Frontal cortex (tissue), 4 donors: ENCODE data around the gene PSMD4. TPM values are rescaled to one million over a fixed set of nuclear protein-coding genes. Genes with fewer than 3 reads are reported as not detected.
"Not testable (repeated sequence)": the region's sequence is repeated elsewhere in the genome, so short reads cannot be mapped to it uniquely, and the experiment has no call there.

Source experiments
- DNase-seq, 2 donors: peaks; one replicate each; pipeline ENCODE4 v3.0.0; 2012; ENCODE audit warnings: low spot score in 2 of 2
- FAIRE-seq: peaks from 2 replicates; lab custom pipeline; 2012; peaks lifted over from hg19 to GRCh38; lab: Jason Lieb, UNC
- total RNA-seq: library from RNA; depleted of rRNA; stranded (reverse); fragments of >200 nt; gene quantifications from one replicate; pipeline ENCODE4 v1.2.3, GENCODE V29; 2014
- donor health status: control.
- donor health status: control.
- donor health status: control.

Gene PSMD4
- total RNA-seq, 1 donor from 2014 or later: 110 TPM

DNA sequence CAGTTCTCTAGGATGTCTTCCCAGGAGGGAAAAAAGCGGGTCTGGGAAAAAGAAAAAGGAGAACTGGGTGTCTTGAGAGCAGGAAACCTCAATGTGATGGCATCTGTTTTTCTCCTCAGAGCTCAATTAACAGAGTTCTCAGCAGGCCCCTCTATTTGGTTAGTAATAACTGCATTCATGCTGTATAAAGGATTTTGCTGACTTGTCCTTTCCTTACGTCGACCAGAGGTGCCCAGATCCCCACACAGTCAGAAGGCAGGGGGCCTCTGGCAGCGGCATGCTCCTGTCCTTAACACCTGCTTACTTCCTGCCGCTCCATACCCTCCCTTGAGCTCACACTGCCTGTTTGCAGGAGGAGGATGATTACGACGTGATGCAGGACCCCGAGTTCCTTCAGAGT lies 12.3 kb downstream of the PSMD4 start:
- DNase-seq (no peak), FAIRE-seq (no peak)

DNA sequence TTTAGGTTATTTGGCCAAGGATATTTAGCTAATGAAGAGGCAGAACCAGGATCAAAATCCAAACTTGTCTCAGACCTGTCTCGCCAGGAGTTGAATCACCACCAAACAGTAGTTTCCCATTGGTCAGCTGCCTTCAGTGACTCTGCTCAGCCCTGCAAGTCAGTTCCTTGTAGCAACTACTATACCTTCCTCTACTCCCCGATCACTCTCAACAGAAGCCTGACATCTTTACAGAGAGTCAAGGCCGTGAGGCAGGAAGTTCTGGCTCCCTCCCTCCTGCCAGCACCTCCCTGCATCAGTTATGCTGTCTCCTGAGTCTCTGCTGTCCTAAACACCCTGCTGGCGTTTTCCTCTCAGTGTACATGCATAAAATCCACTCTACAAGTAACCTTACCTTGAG lies 13.2 kb downstream of the PSMD4 start:
- FAIRE-seq (no peak), DNase-seq (no peak)

DNA sequence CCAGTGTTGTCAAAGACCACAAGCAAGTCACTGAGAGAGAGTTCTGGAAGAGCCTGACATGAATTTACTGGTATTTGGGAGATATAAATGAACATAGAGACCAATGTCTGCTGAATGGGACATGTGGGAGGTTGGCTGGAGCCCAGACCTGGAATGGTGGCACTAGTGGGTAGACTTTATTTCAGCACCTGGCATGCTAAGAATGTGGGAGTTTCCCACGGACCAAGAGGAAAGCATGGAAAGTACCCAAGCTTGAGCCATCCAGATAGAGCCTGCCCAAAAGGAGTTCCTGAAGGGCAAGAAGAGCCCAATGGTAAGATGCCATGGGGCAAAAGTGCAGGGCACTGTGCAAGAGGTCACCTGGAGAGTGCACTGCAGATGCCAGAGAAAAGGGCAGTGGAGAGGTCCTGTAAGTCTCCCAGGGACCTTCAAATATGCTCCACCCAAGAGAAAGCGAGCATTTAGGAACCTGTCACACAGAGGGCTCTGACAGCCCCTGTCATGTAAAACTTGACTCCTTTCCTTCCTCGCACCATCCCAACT lies 19.5 kb downstream of the PSMD4 start:
- no peak for FAIRE-seq
- no peak for DNase-seq

DNA sequence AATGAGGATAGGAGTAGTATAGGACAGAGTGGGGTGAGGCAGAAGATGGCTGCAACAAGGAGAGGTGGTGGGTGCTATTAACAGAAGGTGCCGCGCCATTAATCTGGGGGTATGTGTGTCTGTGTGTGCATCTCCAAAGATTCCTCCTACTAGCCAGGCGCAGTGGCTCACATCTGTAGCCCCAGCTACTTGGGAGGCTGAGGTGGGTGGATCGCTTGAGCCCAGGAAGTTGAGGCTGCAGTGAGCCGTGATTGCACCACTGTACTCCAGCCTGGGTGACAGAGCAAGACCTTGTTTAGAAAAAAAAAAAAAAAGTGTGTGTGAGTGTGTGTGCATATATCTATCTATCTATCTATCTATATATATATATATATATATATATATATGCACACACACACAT lies 20.8 kb downstream of the PSMD4 start:
- not testable (repeated sequence) for FAIRE-seq, DNase-seq

DNA sequence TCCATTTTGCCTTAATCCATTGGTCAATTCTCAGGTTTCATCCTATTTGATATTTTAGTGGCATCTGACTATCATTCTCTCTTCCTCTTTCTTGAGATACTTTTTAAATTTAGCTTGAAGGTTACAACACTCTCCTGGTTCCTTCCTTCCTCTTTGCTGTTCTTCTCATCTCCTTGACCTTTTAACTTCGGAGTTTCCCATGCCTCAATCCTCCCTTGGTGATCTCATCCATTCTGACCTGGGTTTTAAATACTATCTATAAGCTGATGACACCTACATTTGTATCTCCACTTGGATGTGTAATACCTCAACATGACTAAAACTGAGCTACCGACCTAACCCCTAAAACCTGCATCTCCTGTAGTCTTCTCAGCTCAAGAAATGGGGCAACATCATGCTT lies 22.7 kb downstream of the PSMD4 start:
- FAIRE-seq (no peak), DNase-seq (no peak)

DNA sequence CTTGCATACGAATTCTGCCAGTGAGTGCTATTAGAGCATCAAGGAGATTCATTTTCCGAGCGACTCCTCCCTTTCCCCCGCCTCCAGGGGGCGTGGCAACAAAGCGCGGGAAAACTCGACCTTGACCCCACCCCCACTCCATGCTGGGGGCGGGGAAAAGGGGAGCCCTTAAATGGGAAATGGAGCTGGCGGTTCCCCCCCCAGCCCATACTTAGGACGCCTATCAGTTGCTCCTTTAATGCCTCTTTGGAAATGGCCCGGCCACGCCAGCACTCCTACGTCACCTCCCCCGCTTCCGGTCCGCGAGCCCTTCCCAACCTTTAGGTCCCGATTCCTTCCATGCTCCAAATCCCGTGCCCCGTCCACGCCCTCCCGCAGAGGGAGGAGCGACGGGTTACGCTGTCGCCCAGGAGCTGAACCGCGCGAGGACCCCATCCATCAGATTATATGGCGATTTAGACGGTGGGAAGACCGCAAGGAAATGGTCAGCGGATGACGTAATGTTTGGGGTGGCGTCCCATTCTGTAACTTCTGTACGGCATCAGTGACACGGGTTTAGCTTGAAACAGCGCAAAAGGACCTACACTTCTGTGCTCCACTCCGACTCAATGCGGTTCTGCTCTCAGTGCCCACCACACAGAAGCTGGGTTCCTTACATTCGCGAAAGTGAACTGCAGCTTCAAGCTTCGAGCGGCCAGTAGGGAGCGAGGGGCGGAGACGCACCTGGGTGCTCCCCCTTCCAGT lies 26.9 kb downstream of the PSMD4 start:
- peak; percentile 88 to 93 for DNase-seq
- peak; percentile 6 for FAIRE-seq

DNA sequence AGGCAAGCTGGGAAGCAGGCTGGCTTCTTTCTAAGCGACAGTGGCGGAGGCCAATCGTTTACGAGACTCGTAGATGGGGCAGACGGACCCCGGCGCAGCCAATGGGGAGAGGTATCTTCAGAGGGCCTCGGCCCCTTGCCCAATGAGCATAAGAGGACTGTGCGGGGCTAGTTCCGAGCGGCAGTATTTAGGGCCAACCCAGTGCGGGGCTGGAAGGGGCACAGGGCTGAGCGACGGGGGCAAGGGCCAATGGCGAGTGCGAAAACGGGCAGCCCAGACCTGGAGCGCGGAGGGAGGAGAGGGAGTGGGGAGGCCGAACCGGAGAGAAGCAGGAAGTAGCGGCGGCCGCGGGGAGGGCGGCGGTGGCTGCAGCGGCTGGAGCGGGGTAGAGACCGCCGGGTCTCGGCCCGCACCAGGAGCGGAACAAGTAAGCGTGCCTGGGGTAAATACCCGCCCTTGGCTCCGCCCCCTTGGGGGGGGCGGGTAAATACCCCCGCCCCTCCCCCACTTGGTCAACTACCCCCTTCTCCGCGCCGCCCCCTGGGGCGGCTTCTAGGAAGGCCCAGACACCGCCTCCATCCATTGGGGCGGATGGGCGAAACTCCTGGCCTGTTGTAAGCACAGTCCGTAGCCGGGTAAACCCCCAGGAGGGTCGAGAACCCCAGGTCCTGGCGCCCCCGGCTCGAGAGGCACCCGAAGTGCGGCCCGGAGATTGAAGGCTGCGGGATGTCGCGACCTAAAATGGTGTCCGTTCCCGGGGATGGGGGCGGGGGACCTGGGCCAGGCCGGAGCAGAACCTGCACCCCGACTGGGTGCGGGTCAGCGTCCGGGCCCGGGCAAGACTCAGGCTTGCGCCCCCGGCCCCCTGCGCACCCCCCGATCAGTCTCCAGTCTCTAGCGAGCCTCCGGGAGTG lies 27.7 kb downstream of the PSMD4 start, which contains the start of gene ZNF687:
Gene ZNF687, plus strand, starts transcription at position 331 of the 914 bp plus-strand sequence. CDS start 3,993 bp downstream, outside the sequence.
- FAIRE-seq: peak; percentile 88

DNA sequence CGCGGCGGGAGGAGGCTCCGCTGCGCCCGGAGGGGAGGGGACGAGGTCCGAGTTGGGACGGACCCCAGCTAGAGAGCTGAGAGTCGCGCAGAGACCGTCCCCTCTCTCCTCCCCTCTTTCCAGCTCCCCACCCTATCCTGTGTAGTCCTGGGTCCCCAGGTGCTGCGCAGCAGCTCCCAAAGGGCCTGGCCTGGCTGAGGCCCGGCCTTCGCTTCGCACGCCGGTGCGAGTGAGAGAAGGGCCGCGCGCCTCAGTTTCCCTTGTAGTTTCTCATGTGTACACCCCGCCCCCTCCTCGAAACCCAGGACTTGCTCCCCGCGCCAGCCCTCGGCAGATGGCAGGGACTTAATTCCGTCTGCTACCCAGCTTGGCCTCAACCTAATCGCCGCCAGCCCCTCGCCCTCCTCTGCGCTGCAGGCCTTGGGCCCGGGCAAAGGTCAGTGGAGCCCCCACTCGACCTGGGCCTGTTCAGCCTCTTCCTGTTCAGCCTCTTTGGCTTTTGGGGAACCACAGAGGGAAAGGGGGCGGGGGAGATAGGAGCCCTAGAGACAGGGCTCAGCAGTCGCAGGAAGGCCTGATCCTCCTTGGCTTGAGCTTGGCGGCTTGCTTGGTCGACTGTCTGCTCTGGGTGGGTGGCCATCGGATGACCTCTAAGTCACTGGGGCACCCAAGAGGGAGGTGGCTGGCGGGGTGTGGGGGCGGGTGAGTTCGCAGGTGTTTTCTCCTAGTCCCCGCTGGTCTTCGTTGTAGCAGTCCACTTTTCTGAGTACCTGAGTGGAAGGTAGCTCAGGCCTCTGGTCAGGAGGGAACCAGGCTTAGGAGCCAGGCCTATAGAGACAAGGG lies 28.6 kb downstream of the PSMD4 start:
- FAIRE-seq: no peak
- peak in 1 of 2 donors; percentile 17 for DNase-seq

More for the DNA sequence above, 27.7 kb downstream of the PSMD4 start, which contains the start of gene ZNF687:
- DNase-seq: peak; percentile 92 to 95

DNA sequence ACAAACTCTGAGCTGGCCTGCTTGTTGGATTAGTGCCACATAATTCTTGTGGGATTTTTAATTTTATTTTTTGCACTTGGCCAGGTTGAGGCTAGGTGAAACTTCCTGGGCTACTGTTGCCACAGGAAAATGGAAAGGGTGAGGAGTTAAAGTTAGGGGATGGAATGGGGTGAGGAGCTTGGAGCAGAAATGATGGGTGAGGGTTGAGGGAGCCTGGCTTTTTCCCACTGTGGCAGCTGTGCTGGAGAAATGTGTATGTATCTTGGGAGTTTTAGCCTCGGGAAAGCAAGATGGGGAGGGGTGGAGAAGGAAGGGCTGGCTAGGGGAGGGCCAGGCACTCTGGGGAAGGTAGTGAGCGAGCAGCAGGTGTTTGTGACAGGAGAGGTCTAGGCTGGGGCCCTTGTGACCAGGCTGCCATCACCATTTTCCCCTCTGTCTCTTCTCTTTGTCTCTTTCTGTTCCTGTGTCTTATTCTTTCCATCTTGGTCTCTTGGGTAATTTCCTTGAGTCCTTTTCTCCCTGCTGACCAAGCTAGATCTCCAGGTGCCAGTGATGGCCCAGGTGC lies 29.6 kb downstream of the PSMD4 start:
- FAIRE-seq: no peak

DNA sequence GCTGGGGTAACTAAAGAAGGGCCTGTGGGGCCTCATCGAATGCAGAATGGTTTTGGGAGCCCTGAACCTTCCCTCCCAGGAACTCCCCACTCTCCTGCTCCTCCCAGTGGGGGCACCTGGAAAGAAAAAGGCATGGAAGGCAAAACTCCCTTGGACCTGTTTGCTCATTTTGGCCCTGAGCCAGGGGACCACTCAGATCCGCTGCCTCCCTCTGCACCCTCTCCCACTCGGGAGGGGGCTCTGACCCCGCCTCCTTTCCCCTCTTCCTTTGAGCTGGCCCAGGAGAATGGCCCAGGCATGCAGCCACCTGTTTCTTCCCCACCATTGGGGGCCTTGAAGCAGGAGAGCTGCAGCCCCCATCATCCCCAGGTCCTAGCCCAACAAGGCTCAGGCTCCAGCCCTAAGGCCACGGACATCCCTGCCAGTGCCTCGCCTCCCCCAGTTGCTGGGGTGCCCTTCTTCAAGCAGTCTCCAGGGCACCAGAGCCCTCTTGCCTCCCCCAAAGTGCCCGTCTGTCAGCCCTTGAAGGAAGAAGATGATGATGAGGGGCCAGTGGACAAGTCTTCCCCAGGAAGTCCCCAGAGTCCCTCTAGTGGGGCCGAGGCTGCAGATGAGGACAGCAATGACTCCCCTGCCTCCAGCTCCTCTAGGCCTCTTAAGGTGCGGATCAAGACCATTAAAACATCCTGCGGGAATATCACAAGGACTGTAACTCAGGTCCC lies 32.2 kb downstream of the PSMD4 start:
- DNase-seq: peak in 1 of 2 donors; percentile 9
- FAIRE-seq: no peak

More for the DNA sequence above, 29.6 kb downstream of the PSMD4 start:
- no peak for DNase-seq

DNA sequence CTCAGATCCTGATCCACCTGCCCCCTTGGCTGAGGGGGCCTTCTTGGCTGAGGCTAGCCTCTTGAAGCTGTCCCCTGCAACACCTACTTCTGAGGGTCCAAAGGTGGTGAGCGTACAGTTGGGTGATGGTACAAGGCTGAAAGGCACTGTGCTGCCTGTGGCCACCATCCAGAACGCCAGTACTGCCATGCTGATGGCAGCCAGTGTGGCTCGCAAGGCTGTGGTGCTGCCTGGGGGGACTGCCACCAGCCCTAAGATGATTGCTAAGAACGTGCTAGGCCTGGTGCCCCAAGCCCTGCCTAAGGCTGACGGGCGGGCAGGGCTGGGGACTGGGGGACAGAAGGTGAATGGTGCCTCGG lies 32.8 kb downstream of the PSMD4 start:
- no peak for DNase-seq
- no peak for FAIRE-seq

DNA sequence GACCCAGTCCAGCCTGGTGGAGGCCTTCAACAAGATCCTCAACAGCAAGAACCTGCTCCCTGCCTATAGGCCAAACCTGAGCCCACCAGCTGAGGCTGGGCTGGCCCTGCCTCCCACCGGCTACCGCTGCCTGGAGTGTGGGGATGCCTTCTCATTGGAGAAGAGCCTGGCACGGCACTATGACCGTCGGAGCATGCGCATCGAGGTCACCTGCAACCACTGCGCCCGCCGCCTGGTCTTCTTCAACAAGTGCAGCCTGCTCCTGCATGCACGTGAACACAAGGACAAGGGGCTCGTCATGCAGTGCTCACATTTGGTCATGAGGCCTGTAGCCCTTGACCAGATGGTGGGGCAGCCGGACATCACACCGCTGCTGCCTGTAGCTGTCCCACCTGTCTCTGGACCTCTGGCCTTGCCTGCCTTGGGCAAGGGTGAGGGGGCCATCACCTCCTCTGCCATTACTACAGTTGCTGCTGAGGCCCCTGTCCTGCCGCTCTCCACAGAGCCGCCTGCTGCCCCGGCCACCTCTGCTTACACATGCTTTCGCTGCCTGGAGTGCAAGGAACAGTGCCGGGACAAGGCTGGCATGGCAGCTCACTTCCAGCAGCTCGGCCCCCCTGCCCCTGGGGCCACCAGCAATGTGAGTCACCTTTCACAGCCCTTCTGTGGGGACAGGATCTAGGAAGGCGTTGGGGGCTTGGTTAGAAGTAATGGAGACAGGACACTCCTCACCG lies 33.4 kb downstream of the PSMD4 start:
- FAIRE-seq: no peak

DNA sequence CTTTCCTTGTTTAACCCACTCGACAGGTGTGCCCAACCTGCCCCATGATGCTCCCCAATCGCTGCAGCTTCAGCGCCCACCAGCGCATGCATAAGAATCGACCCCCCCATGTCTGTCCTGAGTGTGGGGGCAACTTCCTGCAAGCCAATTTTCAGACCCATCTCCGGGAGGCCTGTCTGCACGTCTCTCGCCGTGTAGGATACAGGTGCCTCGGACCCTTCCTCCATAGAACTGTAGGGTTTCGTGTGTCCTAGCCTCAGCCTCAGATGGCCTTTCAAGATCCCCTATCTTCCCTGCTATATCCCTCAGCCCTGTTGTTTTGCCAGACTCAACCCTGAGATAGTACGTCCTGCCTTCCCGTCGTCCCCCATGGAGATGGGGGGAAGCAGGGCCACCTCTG lies 34.0 kb downstream of the PSMD4 start:
- peak in 1 of 2 donors; percentile 9 for DNase-seq
- no peak for FAIRE-seq

More for the DNA sequence above, 33.4 kb downstream of the PSMD4 start:
- no peak for DNase-seq

DNA sequence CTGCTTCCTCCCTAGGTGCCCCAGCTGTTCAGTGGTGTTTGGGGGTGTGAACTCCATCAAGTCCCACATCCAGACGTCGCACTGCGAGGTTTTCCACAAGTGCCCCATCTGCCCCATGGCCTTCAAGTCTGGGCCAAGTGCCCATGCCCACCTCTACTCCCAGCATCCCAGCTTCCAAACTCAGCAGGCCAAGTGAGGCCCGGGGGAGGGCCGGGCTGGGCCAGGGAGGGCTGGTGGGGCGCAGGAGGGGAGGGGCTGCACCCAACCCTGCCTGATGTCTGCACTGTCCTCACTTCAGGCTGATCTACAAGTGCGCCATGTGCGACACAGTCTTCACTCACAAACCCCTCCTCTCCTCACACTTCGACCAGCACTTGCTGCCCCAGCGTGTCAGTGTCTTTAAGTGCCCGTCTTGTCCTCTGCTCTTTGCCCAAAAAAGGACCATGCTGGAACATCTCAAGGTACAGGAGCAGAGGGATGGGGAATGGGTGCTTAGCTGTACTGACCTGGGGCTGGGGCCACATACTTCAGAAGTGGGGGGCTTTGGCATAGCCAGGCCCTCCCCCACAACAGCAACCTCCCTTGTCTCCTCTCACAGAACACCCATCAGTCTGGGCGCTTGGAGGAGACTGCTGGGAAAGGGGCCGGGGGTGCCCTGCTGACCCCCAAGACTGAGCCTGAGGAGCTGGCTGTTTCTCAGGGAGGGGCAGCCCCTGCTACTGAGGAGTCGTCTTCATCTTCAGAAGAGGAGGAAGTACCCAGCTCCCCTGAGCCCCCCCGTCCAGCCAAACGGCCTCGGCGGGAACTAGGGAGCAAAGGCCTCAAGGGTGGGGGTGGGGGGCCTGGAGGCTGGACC lies 34.8 kb downstream of the PSMD4 start:
- DNase-seq: peak in 1 of 2 donors; percentile 9
- no peak for FAIRE-seq

DNA sequence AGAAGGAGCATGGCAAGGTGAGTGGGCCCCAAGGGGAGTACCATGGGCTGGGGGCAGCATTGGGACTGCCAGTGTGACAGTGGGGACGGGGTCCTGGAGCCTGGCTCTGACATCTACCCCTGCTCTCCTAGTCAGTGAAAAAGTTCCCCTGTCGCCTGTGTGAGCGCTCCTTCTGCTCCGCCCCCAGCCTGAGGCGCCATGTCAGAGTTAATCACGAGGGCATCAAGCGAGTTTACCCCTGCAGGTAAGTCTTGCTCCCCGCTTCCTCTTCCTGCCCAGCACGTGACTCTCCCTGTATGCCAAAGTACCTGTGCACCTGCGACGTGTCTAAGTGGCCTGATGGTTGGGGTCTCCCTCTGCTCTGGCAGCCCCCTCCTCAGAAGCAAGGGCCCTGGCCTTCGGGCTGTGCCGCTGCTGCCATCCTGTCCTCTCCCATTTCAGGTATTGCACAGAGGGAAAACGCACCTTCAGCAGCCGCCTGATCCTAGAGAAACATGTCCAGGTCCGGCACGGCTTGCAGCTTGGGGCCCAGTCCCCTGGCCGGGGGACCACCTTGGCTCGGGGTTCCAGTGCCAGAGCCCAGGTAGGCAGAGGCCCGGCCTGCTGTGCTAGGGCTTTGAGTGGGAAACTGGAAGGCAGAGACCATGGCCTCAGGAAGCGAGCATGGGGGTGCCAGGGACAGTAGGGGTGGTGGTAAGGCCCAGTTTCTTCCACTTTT lies 35.6 kb downstream of the PSMD4 start:
- peak in 1 of 2 donors; percentile 5 for DNase-seq
- no peak for FAIRE-seq

DNA sequence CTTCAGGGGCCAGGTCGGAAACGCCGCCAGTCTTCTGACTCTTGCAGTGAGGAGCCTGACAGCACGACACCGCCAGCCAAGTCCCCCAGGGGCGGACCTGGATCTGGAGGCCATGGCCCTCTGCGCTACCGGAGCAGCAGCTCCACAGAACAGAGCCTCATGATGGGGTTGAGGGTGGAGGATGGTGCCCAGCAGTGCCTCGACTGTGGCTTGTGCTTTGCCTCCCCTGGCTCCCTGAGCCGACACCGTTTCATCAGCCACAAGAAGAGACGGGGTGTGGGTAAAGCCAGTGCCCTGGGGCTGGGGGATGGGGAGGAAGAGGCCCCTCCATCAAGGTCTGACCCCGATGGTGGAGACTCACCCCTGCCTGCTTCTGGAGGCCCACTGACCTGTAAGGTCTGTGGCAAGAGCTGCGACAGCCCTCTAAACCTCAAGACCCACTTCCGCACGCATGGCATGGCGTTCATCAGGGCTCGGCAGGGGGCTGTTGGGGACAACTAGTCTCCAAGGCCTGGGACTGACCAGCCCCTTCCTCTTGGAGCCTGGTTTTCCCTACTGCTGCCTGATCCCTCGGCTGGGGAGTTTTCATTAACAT lies 36.3 kb downstream of the PSMD4 start:
- DNase-seq (no peak), FAIRE-seq (no peak)
